ENCODE measurements around the gene GRIFIN.

Gene GRIFIN

GRCh38 chr7:2452643-2453270 is 23.4 kb downstream of the GRIFIN start:
- DNase-seq = no peak

- no peak for DNase-seq
These were observed 24.1 kb downstream of the GRIFIN start for GRCh38 chr7:2452074-2452507.

- DNase-seq = peak; percentile 74
These were observed 24.8 kb downstream of the GRIFIN start for GRCh38 chr7:2451171-2452073.

GRCh38 chr7:2450198-2451107 is 25.7 kb downstream of the GRIFIN start:
- DNase-seq = no peak

- no peak for DNase-seq
These were observed 29.5 kb downstream of the GRIFIN start for GRCh38 chr7:2446676-2447075.

- no peak for DNase-seq
These were observed 30.2 kb downstream of the GRIFIN start for GRCh38 chr7:2445898-2446555.

- DNase-seq = no peak
These were observed 31.2 kb downstream of the GRIFIN start for GRCh38 chr7:2445047-2445446.

GRCh38 chr7:2444476-2444875 is 31.7 kb downstream of the GRIFIN start:
- no peak for DNase-seq

GRCh38 chr7:2443491-2443890 is 32.7 kb downstream of the GRIFIN start:
- DNase-seq = no peak

GRCh38 chr7:2441430-2442058 is 34.7 kb downstream of the GRIFIN start:
- no peak for DNase-seq

GRCh38 chr7:2440608-2441245 is 35.5 kb downstream of the GRIFIN start:
- DNase-seq = no peak

- DNase-seq = no peak
These were observed 37.4 kb downstream of the GRIFIN start for GRCh38 chr7:2438775-2439174.

GRCh38 chr7:2438186-2438585 is 38.0 kb downstream of the GRIFIN start:
- no peak for DNase-seq

GRCh38 chr7:2437537-2438148 is 38.6 kb downstream of the GRIFIN start:
- no peak for DNase-seq

GRCh38 chr7:2437136-2437535 is 39.1 kb downstream of the GRIFIN start:
- DNase-seq = no peak

GRCh38 chr7:2436341-2437104 is 39.7 kb downstream of the GRIFIN start:
- DNase-seq = no peak

GRCh38 chr7:2435146-2435545 is 41.1 kb downstream of the GRIFIN start:
- no peak for DNase-seq

GRCh38 chr7:2433713-2434550 is 42.3 kb downstream of the GRIFIN start:
- no peak for DNase-seq
